Stomach (tissue), 9 donors: ENCODE results near the gene TTC7B. TPM values are rescaled to one million over a fixed set of nuclear protein-coding genes. Genes with fewer than 3 reads are reported as not detected.

Experiments
- DNase-seq, 2 donors: peaks; one replicate each; pipeline versions ENCODE4 v3.0.0 to v3.0.0-alpha.2; 2013 to 2019
- H3K27ac ChIP-seq, 5 donors: fragments of 200-600 bp in 4 of 5; sonication (generic) in 4 of 5; one replicate each; pipeline ENCODE4 v1.5.1; 2013 to 2019; ENCODE audit warnings: mild to moderate bottlenecking in 1 of 5, moderate library complexity in 1 of 5
- H3K27me3 ChIP-seq, 3 donors: fragments of 200-600 bp; sonication (generic); one replicate each; pipeline ENCODE4 v1.5.1; 2017 to 2019; ENCODE audit warnings: mixed run types in 1 of 3
- H3K36me3 ChIP-seq, 4 donors: fragments of 200-600 bp; sonication (generic); 1 replicate in 3 of 4; 2 replicates in 1 of 4; pipeline ENCODE4 v1.5.1; 2016 to 2019
- H3K4me1 ChIP-seq, 4 donors: fragments of 200-600 bp; sonication (generic); one replicate each; pipeline ENCODE4 v1.5.1; 2016 to 2019
- H3K4me3 ChIP-seq, 4 donors: fragments of 200-600 bp; sonication (generic) in 3 of 4; one replicate each; pipeline ENCODE4 v1.5.1; 2016 to 2019; ENCODE audit warnings: mild to moderate bottlenecking in 1 of 4
- H3K9me3 ChIP-seq, 4 donors: fragments of 200-600 bp; sonication (generic); one replicate each; pipeline ENCODE4 v1.5.1; 2016 to 2019
- EP300 ChIP-seq: sonication (generic); formaldehyde crosslinking; IDR thresholded peaks from one replicate; pipeline ENCODE4 v1.6.1; 2017; ENCODE audit warnings: antibody characterized with exemption
- POLR2A ChIP-seq, 4 donors: fragments of 450-650 bp; IDR thresholded peaks; one replicate each; pipeline ENCODE4 v1.6.1; 2016; ENCODE audit warnings: antibody characterized with exemption in 4 of 4, control low read depth in 2 of 4, mild to moderate bottlenecking in 1 of 4, moderate library complexity in 1 of 4
- POLR2AphosphoS5 ChIP-seq, 3 donors: sonication (generic); formaldehyde crosslinking; IDR thresholded peaks; one replicate each; pipeline ENCODE4 v1.6.1; 2016; ENCODE audit warnings: antibody characterized with exemption in 3 of 3
- WGBS, 5 donors: extraction: QIAGEN DNeasy Blood & Tissue Kit in 3 of 5; methylation state at CpG; one replicate each; pipeline versions ENCODE4 v1.1.5 to v1.1.7; 2013 to 2018; 5-methylcytosine and 5-hydroxymethylcytosine counted together
- intact Hi-C: fragments of 100-400 bp; cut with DNase I; formaldehyde crosslinking; loops from one replicate; pipeline ENCODE4 v1.15.1; 2023; ENCODE audit warnings: low total_unique reads
- polyA plus RNA-seq, 3 donors: library from polyadenylated mRNA; stranded (reverse); fragments of 200-250 nt; gene quantifications; one replicate each; pipeline ENCODE4 v1.2.3, GENCODE V29; 2013
- total RNA-seq, 5 donors: library from RNA; depleted of rRNA; stranded (reverse); fragments of >200 nt; gene quantifications; one replicate each; pipeline versions ENCODE4 v1.1.0 to v1.2.3, GENCODE V29; 2014 to 2016
- TF ChIP-seq, protein P1 (sequence below), 7 experiments: fragments of 450-650 bp in 4 of 7; fragments of 200-600 bp in 3 of 7; sonication (generic) in 3 of 7; IDR thresholded peaks; one replicate each; pipeline ENCODE4 v1.5.1; 2016 to 2019; ENCODE audit warnings: antibody characterized with exemption in 7 of 7, control low read depth in 2 of 7, mild to moderate bottlenecking in 1 of 7
- donor health status: healthy with polysubstance abuse.
- donor health status: Bipolar disorder and iron deficiency.
- donor health status: healthy.

Gene TTC7B
- total and polyA plus RNA-seq, 8 donors = 6.8 to 110 (median 17.7) TPM

DNA sequence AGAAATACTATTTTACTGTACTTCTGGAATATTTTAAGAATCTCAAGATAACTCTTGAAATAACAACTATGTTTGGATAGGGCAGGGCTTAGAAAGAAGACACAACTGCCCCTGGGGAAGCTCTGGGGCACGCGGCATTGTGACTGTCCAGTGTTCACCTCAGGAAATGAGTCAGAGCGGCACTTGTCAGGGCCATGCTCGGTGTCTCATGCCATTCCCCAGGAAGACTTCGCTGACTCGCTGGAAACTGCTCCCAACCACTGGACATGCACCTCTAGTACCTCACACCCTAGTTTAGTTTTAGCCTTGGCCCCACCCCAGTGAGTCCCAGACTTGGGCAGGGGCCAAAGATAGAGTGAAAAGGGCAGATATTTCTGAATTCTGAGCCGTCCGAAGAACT, 192.0 kb downstream of the TTC7B start:
- H3K27ac ChIP-seq = peak overlapping the region in 3 of 5 donors; percentile 37 to 70 (median 53)
- H3K9me3 ChIP-seq = no peaks in the 10 kb centered on the region
- WGBS, 5 donors = 52 to 65% (median 56%) methylated on average over 8 of the region's 8 CpGs
- H3K4me3 ChIP-seq = no peak overlapping the region
- DNase-seq = no peak
- intact Hi-C loops = no loop called here
- peaks cover 0 to 40% (median 23%) of the 10 kb centered on the region in 4 donors for H3K4me1 ChIP-seq
- no peaks in the 10 kb centered on the region for H3K27me3 ChIP-seq
- peaks cover 0 to 31% (median 3%) of the 10 kb centered on the region in 4 donors for H3K36me3 ChIP-seq
- TF ChIP-seq POLR2AphosphoS5 (IDR thresholded peaks at IDR 0.05) (peak in 1 of 3 donors; percentile 11), EP300 (no peak), POLR2A (IDR thresholded peaks at IDR 0.05) (no peak)
- TF ChIP-seq, protein P1, sequence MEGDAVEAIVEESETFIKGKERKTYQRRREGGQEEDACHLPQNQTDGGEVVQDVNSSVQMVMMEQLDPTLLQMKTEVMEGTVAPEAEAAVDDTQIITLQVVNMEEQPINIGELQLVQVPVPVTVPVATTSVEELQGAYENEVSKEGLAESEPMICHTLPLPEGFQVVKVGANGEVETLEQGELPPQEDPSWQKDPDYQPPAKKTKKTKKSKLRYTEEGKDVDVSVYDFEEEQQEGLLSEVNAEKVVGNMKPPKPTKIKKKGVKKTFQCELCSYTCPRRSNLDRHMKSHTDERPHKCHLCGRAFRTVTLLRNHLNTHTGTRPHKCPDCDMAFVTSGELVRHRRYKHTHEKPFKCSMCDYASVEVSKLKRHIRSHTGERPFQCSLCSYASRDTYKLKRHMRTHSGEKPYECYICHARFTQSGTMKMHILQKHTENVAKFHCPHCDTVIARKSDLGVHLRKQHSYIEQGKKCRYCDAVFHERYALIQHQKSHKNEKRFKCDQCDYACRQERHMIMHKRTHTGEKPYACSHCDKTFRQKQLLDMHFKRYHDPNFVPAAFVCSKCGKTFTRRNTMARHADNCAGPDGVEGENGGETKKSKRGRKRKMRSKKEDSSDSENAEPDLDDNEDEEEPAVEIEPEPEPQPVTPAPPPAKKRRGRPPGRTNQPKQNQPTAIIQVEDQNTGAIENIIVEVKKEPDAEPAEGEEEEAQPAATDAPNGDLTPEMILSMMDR (IDR thresholded peaks at IDR 0.05) = no peak

DNA sequence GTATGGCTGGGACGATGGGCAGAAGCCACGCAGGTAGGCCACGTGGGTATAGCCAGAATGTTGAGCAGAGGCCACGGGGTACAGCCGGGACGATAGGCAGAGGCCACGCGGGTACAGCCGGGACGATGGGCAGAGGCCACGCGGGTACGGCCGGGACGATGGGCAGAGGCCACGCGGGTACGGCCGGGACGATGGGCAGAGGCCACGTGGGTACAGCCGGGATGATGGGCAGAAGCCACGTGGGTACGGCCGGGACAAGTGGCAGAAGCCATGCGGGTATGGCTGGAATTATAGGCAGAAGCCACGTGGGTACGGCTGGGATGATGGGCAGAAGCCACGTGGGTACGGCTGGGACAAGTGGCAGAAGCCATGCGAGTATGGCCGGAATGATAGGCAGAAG, 195.0 kb downstream of the TTC7B start:
- H3K4me1 ChIP-seq = peaks cover 0 to 23% (median 11%) of the 10 kb centered on the region in 4 donors
- no peaks in the 10 kb centered on the region for H3K9me3 ChIP-seq
- peaks cover 0 to 50% (median 8%) of the 10 kb centered on the region in 4 donors for H3K36me3 ChIP-seq
- no peak for DNase-seq
- WGBS, 5 donors = 91 to 98% (median 97%) methylated on average over 32 of the region's 32 CpGs
- intact Hi-C loops = no loop called here
- H3K27ac ChIP-seq = no peak overlapping the region
- H3K27me3 ChIP-seq = no peaks in the 10 kb centered on the region
- TF ChIP-seq, protein P1 (IDR thresholded peaks at IDR 0.05) = no peak
- TF ChIP-seq POLR2AphosphoS5 (IDR thresholded peaks at IDR 0.05) = no peak
- TF ChIP-seq POLR2A (IDR thresholded peaks at IDR 0.05) = no peak
- no peak for TF ChIP-seq EP300
- H3K4me3 ChIP-seq = no peak overlapping the region

DNA sequence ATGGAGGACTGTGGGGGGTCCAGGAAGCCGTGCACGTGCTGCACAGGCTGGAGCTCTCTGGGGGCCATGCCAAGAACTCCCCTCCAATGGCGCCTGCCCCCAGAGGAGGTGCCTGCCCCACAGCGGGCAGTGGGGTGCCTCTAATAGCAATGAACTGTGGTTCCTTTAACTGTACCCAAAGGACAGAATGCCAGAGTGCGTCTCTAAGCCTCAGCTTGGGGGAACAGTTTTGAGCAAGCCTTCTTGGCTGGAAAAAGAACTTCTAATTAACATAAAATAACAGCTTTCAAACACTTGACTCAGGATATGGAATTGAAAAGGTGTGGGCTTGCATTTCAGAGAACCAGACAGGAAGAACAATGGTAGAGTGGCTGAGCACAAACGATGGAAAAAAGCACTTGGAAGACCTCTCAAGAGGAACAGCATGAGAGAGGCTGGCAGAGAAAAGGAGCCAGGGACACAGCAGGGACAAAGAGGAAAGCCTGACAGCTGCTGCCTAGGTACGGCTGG, 195.6 kb downstream of the TTC7B start:
- intact Hi-C loops = no loop called here
- H3K27me3 ChIP-seq = no peaks in the 10 kb centered on the region

DNA sequence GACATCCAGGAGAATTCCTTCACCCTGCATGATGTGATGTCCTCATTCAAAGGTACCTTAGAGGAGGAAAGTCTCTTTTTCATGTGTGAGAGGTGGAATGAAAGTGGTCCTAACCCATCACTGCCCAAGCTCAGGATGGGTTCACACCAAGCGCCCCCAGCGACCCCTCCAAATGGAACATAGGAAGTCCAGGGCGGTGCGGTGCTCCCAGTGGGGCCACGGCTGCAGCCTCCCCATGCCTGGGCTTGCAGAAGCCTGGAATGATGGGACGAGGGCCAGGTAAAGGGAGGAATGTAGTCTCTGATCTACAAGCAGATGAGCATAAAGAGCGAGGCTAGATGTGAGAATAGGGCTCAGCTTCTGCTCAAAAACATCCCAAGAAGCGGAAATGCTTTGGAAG, 196.3 kb downstream of the TTC7B start:
- Histone ChIP-seq H3K4me3 (no peak overlapping the region), H3K27ac (no peak overlapping the region), H3K4me1 (peaks cover 0 to 24% (median 11%) of the 10 kb centered on the region in 4 donors), H3K27me3 (no peaks in the 10 kb centered on the region), H3K36me3 (peaks cover 0 to 43% (median 8%) of the 10 kb centered on the region in 4 donors), H3K9me3 (no peaks in the 10 kb centered on the region)
- TF ChIP-seq, protein P1 (IDR thresholded peaks at IDR 0.05) = no peak
- TF ChIP-seq EP300 = no peak
- TF ChIP-seq POLR2AphosphoS5 (IDR thresholded peaks at IDR 0.05) = no peak
- TF ChIP-seq POLR2A (IDR thresholded peaks at IDR 0.05) = no peak
- no peak for DNase-seq
- intact Hi-C loops = no loop called here
- WGBS, 5 donors = 90 to 98% (median 93%) methylated on average over 8 of the region's 8 CpGs

More for the DNA sequence above, 195.6 kb downstream of the TTC7B start:
- Histone ChIP-seq H3K4me1 (peaks cover 0 to 24% (median 14%) of the 10 kb centered on the region in 4 donors), H3K36me3 (peaks cover 0 to 50% (median 8%) of the 10 kb centered on the region in 4 donors), H3K9me3 (no peaks in the 10 kb centered on the region), H3K4me3 (no peak overlapping the region), H3K27ac (no peak overlapping the region)
- TF ChIP-seq, protein P1 (IDR thresholded peaks at IDR 0.05) = no peak
- TF ChIP-seq POLR2AphosphoS5 (IDR thresholded peaks at IDR 0.05) (no peak), POLR2A (IDR thresholded peaks at IDR 0.05) (no peak), EP300 (no peak)
- no peak for DNase-seq
- WGBS, 5 donors = 77 to 86% (median 81%) methylated on average over 6 to 7 of the region's 7 CpGs
